Panc1 (cell line): ENCODE measurements around the gene ELK4.

ENCODE experiments used
- CTCF ChIP-seq: fragments of 450-650 bp; IDR thresholded peaks from 2 replicates; pipeline ENCODE4 v1.5.1; 2017; ENCODE audit warnings: mild to moderate bottlenecking
- POLR2AphosphoS5 ChIP-seq: IDR thresholded peaks from 2 replicates; pipeline ENCODE4 v1.6.1; 2012; ENCODE audit warnings: mild to moderate bottlenecking, low read depth, low read length, moderate library complexity
- SIN3A ChIP-seq: IDR thresholded peaks from 2 replicates; pipeline ENCODE4 v1.6.1; 2012; ENCODE audit warnings: low read depth, mild to moderate bottlenecking, low read length, moderate library complexity, borderline replicate concordance; ENCODE audit not compliant: insufficient read depth
- TCF7L2 ChIP-seq: IDR thresholded peaks from 2 replicates; pipeline ENCODE4 v1.6.1; 2011; ENCODE audit warnings: mild to moderate bottlenecking, low read depth, low read length, inconsistent platforms
- TF ChIP-seq, protein P1 (sequence below), 2 experiments: IDR thresholded peaks; 2 replicates each; pipeline ENCODE4 v1.6.1; 2011 to 2012; ENCODE audit warnings: low read depth in 2 of 2, control low read depth in 1 of 2, low read length in 1 of 2, mild to moderate bottlenecking in 1 of 2, moderate library complexity in 1 of 2; ENCODE audit not compliant: insufficient read depth in 1 of 2

DNA sequence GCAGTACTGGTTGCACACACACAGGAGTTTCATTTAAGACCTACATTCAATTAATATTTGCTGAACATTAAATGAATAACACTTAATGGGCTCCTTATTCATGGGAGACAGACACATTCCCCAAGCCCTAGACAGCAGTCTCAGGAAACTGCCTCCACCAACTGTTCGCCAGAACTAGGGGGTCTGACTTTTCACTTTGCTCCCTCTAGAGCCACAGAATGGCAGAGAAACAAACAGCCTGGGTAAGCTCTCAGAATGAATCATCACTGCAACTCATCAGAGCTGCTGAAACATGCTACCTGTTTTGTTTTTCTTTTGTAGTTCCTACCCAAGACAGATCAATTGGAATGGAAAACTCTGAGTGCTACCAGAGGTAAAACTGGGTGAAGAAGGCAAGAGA, 31.7 kb downstream of the ELK4 start:
- TF ChIP-seq CTCF (no peak), POLR2AphosphoS5 (no peak), SIN3A (no peak), TCF7L2 (no peak)
- TF ChIP-seq, protein P1, sequence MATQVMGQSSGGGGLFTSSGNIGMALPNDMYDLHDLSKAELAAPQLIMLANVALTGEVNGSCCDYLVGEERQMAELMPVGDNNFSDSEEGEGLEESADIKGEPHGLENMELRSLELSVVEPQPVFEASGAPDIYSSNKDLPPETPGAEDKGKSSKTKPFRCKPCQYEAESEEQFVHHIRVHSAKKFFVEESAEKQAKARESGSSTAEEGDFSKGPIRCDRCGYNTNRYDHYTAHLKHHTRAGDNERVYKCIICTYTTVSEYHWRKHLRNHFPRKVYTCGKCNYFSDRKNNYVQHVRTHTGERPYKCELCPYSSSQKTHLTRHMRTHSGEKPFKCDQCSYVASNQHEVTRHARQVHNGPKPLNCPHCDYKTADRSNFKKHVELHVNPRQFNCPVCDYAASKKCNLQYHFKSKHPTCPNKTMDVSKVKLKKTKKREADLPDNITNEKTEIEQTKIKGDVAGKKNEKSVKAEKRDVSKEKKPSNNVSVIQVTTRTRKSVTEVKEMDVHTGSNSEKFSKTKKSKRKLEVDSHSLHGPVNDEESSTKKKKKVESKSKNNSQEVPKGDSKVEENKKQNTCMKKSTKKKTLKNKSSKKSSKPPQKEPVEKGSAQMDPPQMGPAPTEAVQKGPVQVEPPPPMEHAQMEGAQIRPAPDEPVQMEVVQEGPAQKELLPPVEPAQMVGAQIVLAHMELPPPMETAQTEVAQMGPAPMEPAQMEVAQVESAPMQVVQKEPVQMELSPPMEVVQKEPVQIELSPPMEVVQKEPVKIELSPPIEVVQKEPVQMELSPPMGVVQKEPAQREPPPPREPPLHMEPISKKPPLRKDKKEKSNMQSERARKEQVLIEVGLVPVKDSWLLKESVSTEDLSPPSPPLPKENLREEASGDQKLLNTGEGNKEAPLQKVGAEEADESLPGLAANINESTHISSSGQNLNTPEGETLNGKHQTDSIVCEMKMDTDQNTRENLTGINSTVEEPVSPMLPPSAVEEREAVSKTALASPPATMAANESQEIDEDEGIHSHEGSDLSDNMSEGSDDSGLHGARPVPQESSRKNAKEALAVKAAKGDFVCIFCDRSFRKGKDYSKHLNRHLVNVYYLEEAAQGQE (IDR thresholded peaks at IDR 0.05; ENCODE audit: insufficient read depth in 1 of 2, low read depth in 2 of 2, low read length in 1 of 2) = no peak
